TTC549 (cell line): ENCODE data around the gene JARID2.

Experiments used
- FAIRE-seq: peaks from 2 replicates; lab custom pipeline; 2012; peaks lifted over from hg19 to GRCh38; lab: Jason Lieb, UNC

Gene JARID2

DNA sequence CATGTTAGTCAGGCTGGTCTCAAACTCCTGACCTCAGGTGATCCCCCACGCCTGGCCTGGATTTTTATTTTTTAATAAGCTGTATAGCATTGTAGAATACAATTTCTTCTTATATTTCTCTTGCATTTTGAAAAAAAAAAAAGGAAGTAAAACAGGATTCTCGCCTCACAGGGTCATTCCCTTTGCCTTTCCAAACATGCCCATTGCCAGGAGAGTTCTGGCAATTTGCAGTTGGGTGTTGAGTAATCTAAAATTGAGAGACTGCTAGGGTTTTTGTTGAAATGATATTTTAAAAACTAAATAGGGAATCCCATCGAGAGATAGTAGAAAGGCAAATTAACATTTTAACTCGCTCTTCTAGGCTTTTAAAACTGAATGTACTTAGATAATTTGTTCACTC, 196.1 kb downstream of the JARID2 start:
- no peak for FAIRE-seq

DNA sequence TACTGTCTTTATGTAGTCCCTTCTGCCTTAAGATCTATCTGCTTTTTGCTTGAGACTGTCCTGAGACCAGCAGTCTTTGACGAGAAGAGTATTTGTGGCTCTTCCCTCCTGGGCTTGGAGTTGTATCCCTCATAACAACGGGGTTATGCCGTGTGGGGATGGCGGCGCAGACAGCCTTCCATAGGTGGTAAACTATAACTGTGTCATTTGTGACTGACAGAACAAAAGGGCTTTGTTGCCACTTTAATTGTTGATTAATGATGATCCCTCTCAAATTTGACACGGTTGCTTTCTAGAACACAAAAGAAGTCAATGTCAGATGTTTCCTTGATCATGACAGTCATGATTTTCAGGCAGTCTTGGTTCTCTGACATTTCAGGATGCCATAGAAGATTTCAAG, 196.6 kb downstream of the JARID2 start:
- no peak for FAIRE-seq

GRCh38 chr6:15443119-15443830, 197.4 kb downstream of the JARID2 start:
- no peak for FAIRE-seq

GRCh38 chr6:15444081-15444731, 198.3 kb downstream of the JARID2 start:
- FAIRE-seq = no peak

DNA sequence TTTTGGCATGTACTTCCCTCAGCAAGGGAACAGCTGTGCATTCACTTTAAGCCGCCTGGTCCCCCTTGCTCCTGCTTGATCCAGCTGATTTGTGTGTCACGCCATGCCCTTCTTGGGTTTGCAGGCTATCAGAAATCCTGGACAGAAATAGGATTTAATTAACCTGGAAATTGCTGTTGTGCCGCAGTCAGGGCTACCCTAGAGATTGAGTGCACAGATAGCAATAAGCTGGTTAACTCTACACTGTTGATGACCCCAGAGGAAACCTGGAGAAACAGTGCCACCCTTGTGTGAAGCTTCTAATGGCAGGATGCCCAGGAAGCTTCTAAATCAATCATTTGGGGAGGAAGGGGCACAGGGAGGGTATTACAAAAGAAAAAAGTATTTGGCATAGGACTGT, 199.0 kb downstream of the JARID2 start:
- FAIRE-seq = no peak

DNA sequence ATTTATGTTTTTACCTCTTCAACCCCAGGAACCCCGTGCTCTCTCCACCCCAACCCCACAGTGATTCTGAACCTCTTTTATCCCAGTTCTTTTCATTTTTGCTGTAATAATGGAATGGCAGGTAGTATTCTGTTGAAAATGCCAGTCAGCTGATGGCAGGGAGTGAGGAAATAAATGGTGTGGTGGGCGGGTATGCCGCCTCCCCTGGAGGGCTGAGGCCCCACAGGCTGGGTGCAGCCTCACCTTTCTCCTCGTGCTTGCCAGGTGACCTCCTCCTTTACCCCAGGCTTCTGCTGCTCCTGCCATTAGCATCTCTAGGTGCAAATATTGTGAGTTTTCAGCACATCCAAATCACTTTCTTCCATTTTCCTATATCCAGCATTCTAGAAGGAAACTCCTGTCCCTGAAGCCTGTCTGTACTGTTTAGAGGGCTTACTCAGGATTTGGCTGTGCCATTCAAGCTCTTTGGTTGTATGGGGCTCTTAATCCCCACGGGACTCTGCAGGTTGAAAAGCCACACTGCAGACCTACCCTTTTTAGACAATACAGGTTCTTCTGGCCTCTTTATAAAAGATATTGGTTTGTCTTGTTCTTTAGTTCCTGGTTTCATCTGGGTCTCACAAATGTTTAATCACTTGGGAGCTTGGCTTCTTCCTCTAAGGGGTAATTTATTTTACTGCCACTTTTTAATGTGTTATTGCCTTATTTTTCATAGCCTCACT, 201.8 kb downstream of the JARID2 start:
- no peak for FAIRE-seq

GRCh38 chr6:15449011-15449410, 203.1 kb downstream of the JARID2 start:
- no peak for FAIRE-seq

- FAIRE-seq = no peak
These were observed 205.9 kb downstream of the JARID2 start for GRCh38 chr6:15451738-15452137.

GRCh38 chr6:15452182-15452941, 206.5 kb downstream of the JARID2 start:
- FAIRE-seq = no peak

GRCh38 chr6:15453186-15453585, 207.3 kb downstream of the JARID2 start:
- no peak for FAIRE-seq

GRCh38 chr6:15453622-15454021, 207.8 kb downstream of the JARID2 start:
- no peak for FAIRE-seq

DNA sequence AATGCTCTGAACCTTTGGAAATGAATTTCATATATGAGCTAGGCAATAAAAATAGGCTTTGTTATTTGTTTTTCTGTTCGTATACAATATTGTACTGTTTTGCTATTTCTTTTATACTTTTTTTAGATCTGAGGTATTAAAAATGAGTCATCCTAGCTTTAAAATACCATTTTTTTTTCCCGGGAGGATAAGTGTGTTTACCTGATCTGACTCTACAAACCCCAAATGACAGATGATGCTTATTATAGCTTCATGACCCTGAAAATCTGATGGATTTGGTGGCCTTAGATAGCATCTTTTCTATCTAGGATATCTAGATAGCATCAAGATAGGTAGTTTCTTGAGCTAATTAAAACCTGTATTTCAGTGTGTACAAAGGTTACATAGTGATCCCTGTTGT, 210.6 kb downstream of the JARID2 start:
- no peak for FAIRE-seq

- FAIRE-seq = no peak
These were observed 211.3 kb downstream of the JARID2 start for GRCh38 chr6:15457121-15457650.

DNA sequence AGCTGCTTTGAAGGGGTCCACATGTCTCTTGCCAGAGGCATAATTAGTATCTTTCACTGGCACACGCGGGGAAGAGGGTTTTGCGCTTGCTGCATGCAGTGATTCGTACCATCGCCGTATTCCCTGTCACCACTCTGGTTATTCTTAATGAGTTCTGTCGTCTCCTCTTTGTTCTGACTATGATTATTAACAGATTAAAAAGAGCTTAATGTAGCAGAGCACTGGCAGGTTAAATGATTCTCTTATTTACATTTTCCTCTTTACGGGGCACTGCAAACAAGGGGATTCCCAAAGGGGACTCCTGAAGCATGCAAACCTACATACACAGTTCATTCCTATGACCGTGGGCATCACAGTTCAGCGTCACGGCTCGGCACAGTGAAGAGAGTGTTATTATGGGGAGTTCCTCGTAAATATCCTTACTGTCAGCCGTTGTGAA, 212.2 kb downstream of the JARID2 start:
- no peak for FAIRE-seq

DNA sequence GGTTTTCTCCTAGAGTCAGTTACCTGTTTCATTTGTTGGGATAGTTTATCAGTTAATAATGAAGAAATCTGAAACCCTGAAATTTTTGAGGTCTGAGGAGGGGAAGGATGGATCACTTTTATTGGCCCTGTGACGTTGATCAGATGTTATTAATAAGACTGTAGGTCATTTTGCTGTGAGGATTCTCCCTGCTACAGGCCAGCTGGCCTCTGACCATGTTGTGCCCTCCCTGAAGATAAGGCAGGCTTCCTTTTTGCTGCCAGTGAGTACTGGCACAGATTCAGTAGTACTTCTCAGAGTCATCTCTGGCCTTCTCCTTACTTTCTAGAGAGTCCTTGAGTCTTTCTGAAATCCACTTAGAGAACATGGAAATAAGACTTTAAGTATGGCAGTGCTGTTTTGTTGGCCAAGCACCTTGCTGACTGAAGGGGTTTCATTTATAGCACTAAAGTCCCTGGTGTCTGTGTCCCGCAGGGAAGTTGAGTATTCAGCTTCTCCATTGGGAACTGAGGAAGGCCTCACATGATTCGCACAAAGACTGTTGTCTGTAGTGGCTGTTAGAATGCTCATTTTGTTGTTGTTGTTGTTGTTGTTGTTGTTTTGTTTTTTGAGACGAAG, 214.3 kb downstream of the JARID2 start:
- no peak for FAIRE-seq

DNA sequence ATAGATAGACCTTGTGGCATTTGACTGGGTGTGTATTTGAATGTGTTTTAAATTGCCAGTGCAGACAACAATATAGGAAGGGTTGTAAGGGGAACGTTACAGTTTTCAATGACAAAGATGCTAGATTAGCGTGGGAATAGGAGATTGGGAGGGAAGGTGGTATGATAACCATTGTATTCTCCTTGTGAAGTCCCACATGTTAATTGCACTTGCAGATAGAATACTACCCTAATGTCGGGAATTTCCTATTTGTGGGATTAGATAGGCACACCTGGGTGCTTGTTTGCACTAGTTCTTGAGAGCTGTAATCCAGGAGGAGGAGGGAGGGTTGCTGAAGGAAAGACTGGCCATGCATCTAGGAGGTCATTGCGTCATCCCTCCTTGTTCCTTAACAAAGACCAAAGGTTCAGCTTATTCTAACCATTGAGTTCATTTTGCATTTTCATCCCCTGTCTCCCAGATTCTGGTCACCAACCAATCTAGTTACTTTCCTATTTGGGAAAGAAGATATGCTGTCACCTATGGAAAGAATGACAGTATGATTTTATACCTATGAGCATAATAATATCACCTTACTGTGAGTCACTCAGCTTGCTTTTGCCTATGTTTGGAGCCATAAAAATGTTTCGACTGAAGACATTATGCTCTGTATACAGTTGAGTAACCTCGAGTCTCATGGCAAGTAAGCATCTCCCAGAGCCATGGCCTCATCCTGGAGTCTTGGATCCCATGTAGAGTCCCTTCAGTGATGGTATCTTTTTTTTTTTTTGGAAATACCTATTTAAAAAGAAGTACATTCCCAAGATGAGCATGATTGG, 215.5 kb downstream of the JARID2 start:
- no peak for FAIRE-seq

DNA sequence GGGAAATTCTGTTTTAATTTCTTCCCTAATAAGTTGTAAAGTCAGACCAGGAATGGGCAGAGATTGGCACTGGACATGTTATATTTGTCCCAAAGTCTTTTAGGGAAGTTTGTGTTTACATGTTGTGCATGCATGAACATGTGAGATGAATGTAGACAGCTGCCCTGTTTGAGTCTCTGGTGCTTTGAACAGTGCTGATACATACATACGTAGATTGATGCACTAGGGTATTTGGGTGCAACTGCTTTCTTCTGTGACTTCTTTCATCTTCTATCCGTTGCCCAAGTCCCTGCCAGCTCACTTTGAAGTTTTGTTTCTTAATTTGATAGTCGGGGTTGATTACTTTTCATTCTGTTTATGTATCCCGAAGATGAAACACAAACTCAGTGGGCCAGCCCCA, 216.4 kb downstream of the JARID2 start:
- no peak for FAIRE-seq

GRCh38 chr6:15462717-15463525, 217.1 kb downstream of the JARID2 start:
- no peak for FAIRE-seq

DNA sequence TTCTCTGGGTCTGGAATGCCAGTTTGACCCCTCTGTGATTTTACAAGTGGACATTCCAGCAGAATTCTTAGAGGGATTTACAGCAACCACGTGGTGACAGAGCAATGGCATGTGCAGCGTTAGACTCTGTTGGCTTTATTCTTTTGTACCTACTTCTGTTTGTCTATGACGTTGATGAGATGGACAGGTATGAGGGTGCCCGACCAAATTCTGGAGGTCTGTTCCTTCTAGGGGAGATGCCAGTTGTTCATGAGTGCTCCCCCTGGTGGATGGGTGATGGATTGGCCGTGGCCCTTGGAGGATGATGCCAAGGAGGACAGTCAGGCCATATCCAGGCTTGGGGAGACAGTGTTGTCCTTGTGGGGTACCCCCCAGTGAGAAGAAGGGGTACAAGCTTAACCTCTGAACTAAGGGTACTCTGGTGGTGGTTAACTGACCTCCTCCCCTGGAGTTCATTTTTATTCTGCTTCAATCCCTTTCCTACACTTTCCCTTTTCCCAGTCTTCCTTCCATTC, 218.4 kb downstream of the JARID2 start:
- FAIRE-seq = no peak

- FAIRE-seq = no peak
These were observed 219.3 kb downstream of the JARID2 start for GRCh38 chr6:15465212-15465611.
